HG03457 (cell line): ENCODE results near the gene MCIDAS.

ENCODE experiments used
- ATAC-seq: cut with Tn5 transposase; IDR thresholded peaks from one replicate; pipeline ENCODE4 v1.9.1; 2021; ENCODE audit warnings: moderate number of reproducible peaks; ENCODE audit not compliant: unreplicated experiment

The MCIDAS gene

GRCh38 chr5:55222985-55223811 lies 3.9 kb downstream of the MCIDAS start:
- ATAC-seq: no peak

GRCh38 chr5:55222092-55222984 lies 4.8 kb downstream of the MCIDAS start:
- ATAC-seq: no peak

- no peak for ATAC-seq
Measured at GRCh38 chr5:55220433-55221185, 6.5 kb downstream of the MCIDAS start.

GRCh38 chr5:55219770-55220169 lies 7.3 kb downstream of the MCIDAS start:
- ATAC-seq: no peak

GRCh38 chr5:55218967-55219366 lies 8.1 kb downstream of the MCIDAS start:
- no peak for ATAC-seq

- no peak for ATAC-seq
Measured at GRCh38 chr5:55211184-55211874, 15.8 kb downstream of the MCIDAS start.

- ATAC-seq: no peak
Measured at GRCh38 chr5:55205001-55205400, 22.1 kb downstream of the MCIDAS start.

GRCh38 chr5:55191165-55191564 lies 36.0 kb downstream of the MCIDAS start:
- no peak for ATAC-seq

- no peak for ATAC-seq
Measured at GRCh38 chr5:55188656-55189540, 38.2 kb downstream of the MCIDAS start.

- no peak for ATAC-seq
Measured at GRCh38 chr5:55187370-55187769, 39.7 kb downstream of the MCIDAS start.

- ATAC-seq: no peak
Measured at GRCh38 chr5:55180016-55180415, 47.1 kb downstream of the MCIDAS start.

GRCh38 chr5:55177078-55177477 lies 50.0 kb downstream of the MCIDAS start:
- no peak for ATAC-seq

GRCh38 chr5:55176176-55176818 lies 50.8 kb downstream of the MCIDAS start:
- ATAC-seq: no peak

GRCh38 chr5:55175781-55176175 lies 51.3 kb downstream of the MCIDAS start:
- no peak for ATAC-seq

- ATAC-seq: peak; percentile 3
Measured at GRCh38 chr5:55173687-55174230, 53.4 kb downstream of the MCIDAS start.

GRCh38 chr5:55172937-55173686 lies 54.0 kb downstream of the MCIDAS start, which contains the start of gene CDC20B:
Gene CDC20B, minus strand, starts transcription at chr5:55173177. Its CDS starts 177 bp downstream, at chr5:55173000.
- peak; percentile 84 for ATAC-seq

- peak; percentile 44 for ATAC-seq
Measured at GRCh38 chr5:55172051-55172899, 54.8 kb downstream of the MCIDAS start.
